MM.1S (cell line): ENCODE measurements around the gene FAM184A.
A peak's percentile ranks its signal among the peaks of the same experiment; 100 is the strongest.

ENCODE experiments used
- DNase-seq: peaks from one replicate; pipeline ENCODE4 v3.0.0-alpha.2; 2015
- H2AFZ ChIP-seq: fragments of 300-600 bp; sonication (generic); 2 replicates; pipeline ENCODE4 v1.6.0; 2016; ENCODE audit warnings: antibody characterized with exemption, low read length
- H3F3A ChIP-seq: fragments of 300-600 bp; sonication (generic); 2 replicates; pipeline ENCODE4 v1.6.1; 2016; ENCODE audit warnings: mild to moderate bottlenecking, antibody characterized with exemption, low read length, moderate library complexity, mixed read lengths; ENCODE audit not compliant: insufficient read depth
- H3K27ac ChIP-seq: fragments of 300-600 bp; sonication (generic); 2 replicates; pipeline ENCODE4 v1.5.1; 2016; ENCODE audit warnings: mild to moderate bottlenecking, low read length
- H3K27me3 ChIP-seq: fragments of 300-600 bp; sonication (generic); replicated peaks from 2 replicates; pipeline ENCODE4 v1.6.0; 2016; ENCODE audit warnings: low read length; ENCODE audit not compliant: insufficient read depth
- H3K36me3 ChIP-seq: fragments of 300-600 bp; sonication (generic); replicated peaks from 2 replicates; pipeline ENCODE4 v1.6.1; 2016; ENCODE audit warnings: mild to moderate bottlenecking, low read length, mixed read lengths; ENCODE audit not compliant: insufficient read depth
- H3K4me1 ChIP-seq: fragments of 300-600 bp; sonication (generic); 2 replicates; pipeline ENCODE4 v1.6.1; 2016; ENCODE audit warnings: low read length, mixed read lengths
- H3K4me2 ChIP-seq: fragments of 300-600 bp; sonication (generic); 2 replicates; pipeline ENCODE4 v1.6.0; 2016; ENCODE audit warnings: low read depth, low read length
- H3K4me3 ChIP-seq: fragments of 300-600 bp; sonication (generic); 2 replicates; pipeline ENCODE4 v1.5.1; 2016; ENCODE audit warnings: low read length, mixed read lengths
- H3K79me2 ChIP-seq: fragments of 300-600 bp; sonication (generic); 2 replicates; pipeline ENCODE4 v1.6.1; 2016; ENCODE audit warnings: mixed run types, low read length, mixed read lengths
- H3K9ac ChIP-seq: fragments of 300-600 bp; sonication (generic); 2 replicates; pipeline ENCODE4 v1.6.1; 2016; ENCODE audit warnings: low read length, mixed read lengths
- H3K9me2 ChIP-seq: fragments of 300-600 bp; sonication (generic); replicated peaks from 2 replicates; pipeline ENCODE4 v1.6.1; 2016; ENCODE audit warnings: mild to moderate bottlenecking, low read length, mixed read lengths; ENCODE audit not compliant: insufficient read depth
- H3K9me3 ChIP-seq: fragments of 300-600 bp; sonication (generic); replicated peaks from 2 replicates; pipeline ENCODE4 v1.6.1; 2016; ENCODE audit warnings: mild to moderate bottlenecking, low read length, mixed read lengths; ENCODE audit not compliant: insufficient read depth
- H4K20me1 ChIP-seq: fragments of 300-600 bp; sonication (generic); 2 replicates; pipeline ENCODE4 v1.6.1; 2016; ENCODE audit warnings: mild to moderate bottlenecking, low read length, moderate library complexity, mixed read lengths; ENCODE audit not compliant: insufficient read depth
- EZH2 ChIP-seq: fragments of 300-600 bp; sonication (generic); optimal IDR thresholded peaks from 2 replicates; pipeline ENCODE3; 2017; ENCODE audit warnings: low read depth, mild to moderate bottlenecking, antibody characterized with exemption, low read length, mixed read lengths
- EZH2phosphoT487 ChIP-seq: fragments of 300-600 bp; sonication (generic); IDR thresholded peaks from 2 replicates; pipeline ENCODE4 v1.6.1; 2018; ENCODE audit warnings: antibody characterized with exemption, low read length
- TF ChIP-seq, protein P1 (sequence below): fragments of 300-600 bp; sonication (generic); IDR thresholded peaks from 2 replicates; pipeline ENCODE4 v1.5.1; 2016; ENCODE audit warnings: antibody characterized with exemption, low read length, mixed read lengths

The FAM184A gene

DNA sequence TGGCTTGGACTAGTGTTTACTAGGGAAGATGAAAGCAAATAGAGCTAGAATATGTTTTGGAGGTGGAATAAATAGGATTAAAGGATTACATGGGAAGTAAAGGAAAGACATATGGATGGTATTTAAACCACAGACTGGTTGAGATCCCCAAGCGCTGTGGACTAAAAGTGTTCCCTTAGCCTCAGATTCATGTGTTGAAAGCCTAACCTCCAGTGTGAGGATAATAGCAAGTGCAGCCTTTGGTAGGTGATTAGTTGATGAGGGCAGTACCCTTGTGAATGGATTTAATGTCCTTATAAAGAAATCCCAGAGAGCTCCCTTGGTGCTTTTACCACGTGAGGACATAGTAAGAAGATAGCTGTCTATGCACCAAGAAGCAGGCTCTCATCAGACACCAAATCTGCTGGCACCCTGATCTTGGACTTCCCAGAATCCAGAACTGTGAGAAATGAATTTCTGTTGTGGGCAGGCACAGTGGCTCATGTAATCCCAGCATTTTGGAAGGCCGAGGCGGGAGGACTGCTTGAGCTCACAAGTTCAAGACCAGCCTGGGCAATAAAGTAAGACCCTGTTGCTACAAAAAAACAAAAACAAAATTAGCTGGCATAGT lies 86.2 kb downstream of the FAM184A start:
- Histone ChIP-seq H3K9ac (no peak overlapping the region), H3K9me3 (no peaks in the 10 kb centered on the region), H3K27me3 (no peaks in the 10 kb centered on the region), H3K4me1 (no peaks in the 10 kb centered on the region), H3K36me3 (no peaks in the 10 kb centered on the region), H3K9me2 (no peaks in the 10 kb centered on the region), H3K27ac (no peak overlapping the region), H3K79me2 (no peaks in the 10 kb centered on the region), H4K20me1 (no peaks in the 10 kb centered on the region), H3F3A (no peaks in the 10 kb centered on the region), H3K4me3 (no peak overlapping the region), H3K4me2 (no peak overlapping the region), H2AFZ (no peak overlapping the region)
- no peak for DNase-seq
- TF ChIP-seq, protein P1, sequence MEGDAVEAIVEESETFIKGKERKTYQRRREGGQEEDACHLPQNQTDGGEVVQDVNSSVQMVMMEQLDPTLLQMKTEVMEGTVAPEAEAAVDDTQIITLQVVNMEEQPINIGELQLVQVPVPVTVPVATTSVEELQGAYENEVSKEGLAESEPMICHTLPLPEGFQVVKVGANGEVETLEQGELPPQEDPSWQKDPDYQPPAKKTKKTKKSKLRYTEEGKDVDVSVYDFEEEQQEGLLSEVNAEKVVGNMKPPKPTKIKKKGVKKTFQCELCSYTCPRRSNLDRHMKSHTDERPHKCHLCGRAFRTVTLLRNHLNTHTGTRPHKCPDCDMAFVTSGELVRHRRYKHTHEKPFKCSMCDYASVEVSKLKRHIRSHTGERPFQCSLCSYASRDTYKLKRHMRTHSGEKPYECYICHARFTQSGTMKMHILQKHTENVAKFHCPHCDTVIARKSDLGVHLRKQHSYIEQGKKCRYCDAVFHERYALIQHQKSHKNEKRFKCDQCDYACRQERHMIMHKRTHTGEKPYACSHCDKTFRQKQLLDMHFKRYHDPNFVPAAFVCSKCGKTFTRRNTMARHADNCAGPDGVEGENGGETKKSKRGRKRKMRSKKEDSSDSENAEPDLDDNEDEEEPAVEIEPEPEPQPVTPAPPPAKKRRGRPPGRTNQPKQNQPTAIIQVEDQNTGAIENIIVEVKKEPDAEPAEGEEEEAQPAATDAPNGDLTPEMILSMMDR, result no peak
- TF ChIP-seq EZH2phosphoT487, result no peak
- TF ChIP-seq EZH2, result no peak

DNA sequence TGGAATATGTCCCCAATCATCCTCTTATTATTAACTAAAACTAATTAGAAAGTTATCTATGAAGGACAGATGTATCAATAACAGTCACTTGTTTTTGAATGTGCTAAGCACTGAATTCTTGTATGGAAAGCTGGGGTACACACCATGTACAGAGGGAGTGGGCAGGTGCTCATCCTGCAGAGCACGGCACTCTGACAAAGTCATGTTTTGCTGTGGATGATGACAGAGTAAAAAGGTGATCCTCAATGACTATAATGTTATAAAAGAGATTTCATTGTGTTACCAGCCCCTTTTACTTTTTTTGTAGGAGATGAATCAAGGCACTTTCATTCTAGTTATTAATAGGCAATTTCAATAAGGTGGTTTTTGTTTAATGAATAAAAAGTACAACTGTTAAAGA lies 92.2 kb downstream of the FAM184A start:
- no peaks in the 10 kb centered on the region for H3F3A ChIP-seq
- H3K27ac ChIP-seq, result no peak overlapping the region
- 0 out of 2 replicates have a peak, but pooled peaks cover 4% of the 10 kb centered on the region for H3K4me1 ChIP-seq
- H3K27me3 ChIP-seq, result no peaks in the 10 kb centered on the region
- no peaks in the 10 kb centered on the region for H3K79me2 ChIP-seq
- H3K4me3 ChIP-seq, result no peak overlapping the region
- no peaks in the 10 kb centered on the region for H3K36me3 ChIP-seq
- no peaks in the 10 kb centered on the region for H3K9me3 ChIP-seq
- TF ChIP-seq EZH2phosphoT487 (no peak), EZH2 (no peak)
- TF ChIP-seq, protein P1, result no peak
- H4K20me1 ChIP-seq, result no peaks in the 10 kb centered on the region
- no peak overlapping the region for H2AFZ ChIP-seq
- H3K9me2 ChIP-seq, result no peaks in the 10 kb centered on the region
- no peak overlapping the region for H3K9ac ChIP-seq
- no peak for DNase-seq
- no peak overlapping the region for H3K4me2 ChIP-seq

DNA sequence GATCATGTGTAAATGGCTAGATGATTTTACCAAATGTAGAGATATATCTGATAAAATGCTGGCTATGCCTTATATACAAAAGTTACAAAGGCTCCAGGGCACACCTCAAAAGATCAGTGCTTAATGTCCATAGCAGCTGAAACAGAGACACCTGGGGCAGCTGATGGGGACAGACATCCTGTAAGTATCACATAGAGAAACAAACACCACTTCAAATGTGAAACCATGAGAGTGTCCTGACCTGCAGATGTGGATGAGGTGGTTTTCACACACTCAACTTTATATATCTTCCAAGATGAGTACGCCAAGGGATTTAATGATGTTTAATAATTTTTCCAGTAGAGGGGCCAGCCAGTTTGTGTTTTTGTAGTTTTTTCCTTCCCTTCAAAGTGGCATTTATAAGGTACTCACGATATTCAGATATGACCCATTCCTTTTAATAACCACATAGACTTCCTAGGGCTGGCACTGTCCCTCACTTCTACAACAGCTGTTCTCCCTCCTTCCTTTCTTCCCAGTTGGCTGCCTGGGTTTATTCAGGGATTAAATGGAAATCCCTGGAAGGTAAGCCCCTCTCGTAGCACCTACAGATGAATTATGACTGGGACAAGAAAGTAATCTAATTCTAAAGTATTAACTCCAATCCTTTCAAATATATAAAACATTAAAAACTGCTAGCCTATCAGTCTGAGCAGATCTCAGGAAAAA lies 93.2 kb downstream of the FAM184A start:
- Histone ChIP-seq H3K9ac (no peak overlapping the region), H3K4me1 (0 out of 2 replicates have a peak, but pooled peaks cover 4% of the 10 kb centered on the region), H2AFZ (no peak overlapping the region), H3K4me3 (no peak overlapping the region), H3K36me3 (no peaks in the 10 kb centered on the region), H3F3A (no peaks in the 10 kb centered on the region), H3K27me3 (no peaks in the 10 kb centered on the region), H3K79me2 (no peaks in the 10 kb centered on the region), H3K9me3 (no peaks in the 10 kb centered on the region), H4K20me1 (no peaks in the 10 kb centered on the region), H3K4me2 (no peak overlapping the region), H3K27ac (no peak overlapping the region), H3K9me2 (no peaks in the 10 kb centered on the region)
- DNase-seq, result peak; percentile 45
- TF ChIP-seq, protein P1, result no peak
- TF ChIP-seq EZH2 (no peak), EZH2phosphoT487 (no peak)
